WERI-Rb-1 (cell line): ENCODE results near the gene NR3C2.

Experiments
- DNase-seq: peaks from one replicate; pipeline ENCODE4 v3.0.0-alpha.2; 2020
- H3K27ac ChIP-seq: fragments of 250-450 bp; sonication (Bioruptor Pico); 2 replicates; pipeline ENCODE4 v1.5.1; 2020; ENCODE audit warnings: mild to moderate bottlenecking, moderate library complexity
- H3K27me3 ChIP-seq: fragments of 250-450 bp; sonication (Bioruptor Pico); 2 replicates; pipeline ENCODE4 v1.5.1; 2021; ENCODE audit warnings: mild to moderate bottlenecking, low read depth, moderate library complexity; ENCODE audit not compliant: insufficient read depth, severe bottlenecking
- H3K36me3 ChIP-seq: fragments of 250-450 bp; sonication (Bioruptor Pico); 2 replicates; pipeline ENCODE4 v1.5.1; 2020; ENCODE audit warnings: mild to moderate bottlenecking, moderate library complexity
- H3K4me3 ChIP-seq: 2 replicates; pipeline ENCODE4 v1.5.1; 2011; ENCODE audit warnings: low read depth, mild to moderate bottlenecking, control low read depth, low read length
- H3K9me3 ChIP-seq: fragments of 250-450 bp; sonication (Bioruptor Pico); 2 replicates; pipeline ENCODE4 v1.5.1; 2021; ENCODE audit warnings: mild to moderate bottlenecking, moderate library complexity; ENCODE audit not compliant: severe bottlenecking
- CTCF ChIP-seq: IDR thresholded peaks from 2 replicates; pipeline ENCODE4 v1.5.1; 2011; ENCODE audit warnings: low read depth, mild to moderate bottlenecking, control low read depth, inconsistent platforms, low read length

The NR3C2 gene

GRCh38 chr4:148266240-148266639, 176.0 kb downstream of the NR3C2 start:
- no peak for DNase-seq
- TF ChIP-seq CTCF, result no peak
- Histone ChIP-seq H3K27ac (no peak overlapping the region), H3K4me3 (no peak overlapping the region), H3K27me3 (no peaks in the 10 kb centered on the region), H3K9me3 (no peaks in the 10 kb centered on the region), H3K36me3 (no peaks in the 10 kb centered on the region)

GRCh38 chr4:148265627-148266026, 176.6 kb downstream of the NR3C2 start:
- no peaks in the 10 kb centered on the region for H3K27me3 ChIP-seq
- H3K9me3 ChIP-seq, result no peaks in the 10 kb centered on the region
- no peak overlapping the region for H3K27ac ChIP-seq
- no peak for TF ChIP-seq CTCF
- H3K4me3 ChIP-seq, result no peak overlapping the region
- no peaks in the 10 kb centered on the region for H3K36me3 ChIP-seq
- DNase-seq, result no peak

- H3K27me3 ChIP-seq, result no peaks in the 10 kb centered on the region
- H3K27ac ChIP-seq, result no peak overlapping the region
- H3K9me3 ChIP-seq, result no peaks in the 10 kb centered on the region
- H3K4me3 ChIP-seq, result no peak overlapping the region
- no peak for TF ChIP-seq CTCF
- DNase-seq, result no peak
- H3K36me3 ChIP-seq, result no peaks in the 10 kb centered on the region
Measured at GRCh38 chr4:148263802-148264201, 178.4 kb downstream of the NR3C2 start.

GRCh38 chr4:148263127-148263526, 179.1 kb downstream of the NR3C2 start:
- DNase-seq, result no peak
- H3K9me3 ChIP-seq, result no peaks in the 10 kb centered on the region
- no peak for TF ChIP-seq CTCF
- H3K4me3 ChIP-seq, result no peak overlapping the region
- no peaks in the 10 kb centered on the region for H3K36me3 ChIP-seq
- no peak overlapping the region for H3K27ac ChIP-seq
- H3K27me3 ChIP-seq, result no peaks in the 10 kb centered on the region

- no peak for DNase-seq
- H3K9me3 ChIP-seq, result no peaks in the 10 kb centered on the region
- no peak for TF ChIP-seq CTCF
Measured at GRCh38 chr4:148261848-148262247, 180.4 kb downstream of the NR3C2 start.

GRCh38 chr4:148259841-148260240, 182.4 kb downstream of the NR3C2 start:
- DNase-seq, result no peak
- H3K36me3 ChIP-seq, result no peaks in the 10 kb centered on the region
- no peak for TF ChIP-seq CTCF

More at GRCh38 chr4:148261848-148262247, 180.4 kb downstream of the NR3C2 start:
- Histone ChIP-seq H3K27me3 (no peaks in the 10 kb centered on the region), H3K4me3 (no peak overlapping the region), H3K27ac (no peak overlapping the region), H3K36me3 (no peaks in the 10 kb centered on the region)

More at GRCh38 chr4:148259841-148260240, 182.4 kb downstream of the NR3C2 start:
- Histone ChIP-seq H3K27ac (no peak overlapping the region), H3K9me3 (no peaks in the 10 kb centered on the region), H3K4me3 (no peak overlapping the region), H3K27me3 (no peaks in the 10 kb centered on the region)
